WTC11 (cell line): ENCODE data around the gene DDX5. TPM values are rescaled to one million over a fixed set of nuclear protein-coding genes. Genes with fewer than 3 reads are reported as not detected.

Experiments
- ATAC-seq: fragments of 200-7000 bp; cut with Tn5 transposase; 2 replicates; pipeline ENCODE4 v1.10.0; 2021; ENCODE audit warnings: mild to moderate bottlenecking, moderate library complexity
- CTCF ChIA-PET: fragments of 300-600 bp; sonication (Branson Sonifier 250); formaldehyde crosslinking; loops from one replicate; lab custom pipeline; 2021; ENCODE audit warnings: antibody characterized with exemption; lab: Charles Lee
- POLR2A ChIA-PET: fragments of 350-600 bp; sonication (Branson Sonifier 250); formaldehyde crosslinking; loops from one replicate; lab custom pipeline; 2021; ENCODE audit warnings: antibody characterized with exemption; lab: Charles Lee
- DNase-seq: peaks from one replicate; pipeline ENCODE4 v3.0.0; 2021; ENCODE audit warnings: low spot score
- H3K27ac Mint-ChIP-seq: 2 replicates; pipeline ENCODE4 v1.8.0; 2021; ENCODE audit warnings: mixed read lengths
- H3K27me3 Mint-ChIP-seq: 2 replicates; pipeline ENCODE4 v1.8.0; 2021; ENCODE audit warnings: low read depth, mild to moderate bottlenecking, moderate library complexity, mixed read lengths
- H3K36me3 Mint-ChIP-seq: 2 replicates; pipeline ENCODE4 v1.8.0; 2021; ENCODE audit warnings: mixed read lengths
- H3K4me1 Mint-ChIP-seq: 2 replicates; pipeline ENCODE4 v1.8.0; 2022; ENCODE audit warnings: mixed read lengths
- H3K4me3 Mint-ChIP-seq: 2 replicates; pipeline ENCODE4 v1.8.0; 2021; ENCODE audit warnings: mild to moderate bottlenecking, moderate library complexity, mixed read lengths
- H3K9me3 Mint-ChIP-seq: 2 replicates; pipeline ENCODE4 v1.8.0; 2021; ENCODE audit warnings: mixed read lengths
- AFF4 ChIP-seq: sonication (generic); formaldehyde crosslinking; IDR thresholded peaks from 2 replicates; pipeline ENCODE4 v1.8.1; 2023; ENCODE audit warnings: mild to moderate bottlenecking, missing genetic modification reagents, borderline replicate concordance
- ARID4B ChIP-seq: sonication (generic); formaldehyde crosslinking; IDR thresholded peaks from 2 replicates; pipeline ENCODE4 v1.8.0; 2023; ENCODE audit warnings: missing genetic modification reagents, mild to moderate bottlenecking, borderline replicate concordance
- ATF2 ChIP-seq: sonication (generic); formaldehyde crosslinking; IDR thresholded peaks from 2 replicates; pipeline ENCODE4 v1.8.1; 2022; ENCODE audit warnings: low read depth, missing genetic modification reagents, borderline replicate concordance
- CREB1 ChIP-seq: sonication (generic); formaldehyde crosslinking; IDR thresholded peaks from 2 replicates; pipeline ENCODE4 v1.8.0; 2023; ENCODE audit warnings: mild to moderate bottlenecking, missing genetic modification reagents
- CTCF ChIP-seq: fragments of 200-600 bp; IDR thresholded peaks from 2 replicates; pipeline ENCODE4 v1.8.0; 2022; ENCODE audit warnings: antibody characterized with exemption
- E2F1 ChIP-seq: sonication (generic); formaldehyde crosslinking; IDR thresholded peaks from 2 replicates; pipeline ENCODE4 v1.8.0; 2022; ENCODE audit warnings: mild to moderate bottlenecking, missing genetic modification reagents
- E2F5 ChIP-seq: sonication (generic); formaldehyde crosslinking; IDR thresholded peaks from 2 replicates; pipeline ENCODE4 v1.8.1; 2022; ENCODE audit warnings: mild to moderate bottlenecking, moderate library complexity, missing genetic modification reagents
- FOXP1 ChIP-seq: sonication (generic); formaldehyde crosslinking; IDR thresholded peaks from 2 replicates; pipeline ENCODE4 v1.8.0; 2022; ENCODE audit warnings: missing genetic modification reagents, mild to moderate bottlenecking, moderate library complexity, borderline replicate concordance
- GRHL2 ChIP-seq: fragments of 250-450 bp; sonication (Bioruptor Pico); IDR thresholded peaks from 2 replicates; pipeline ENCODE4 v1.8.0; 2022; ENCODE audit warnings: mild to moderate bottlenecking, moderate library complexity; ENCODE audit not compliant: insufficient replicate concordance, severe bottlenecking
- HMGA2 ChIP-seq: fragments of 250-450 bp; sonication (Bioruptor Pico); IDR thresholded peaks from 2 replicates; pipeline ENCODE4 v1.4.0; 2021; ENCODE audit warnings: mild to moderate bottlenecking, moderate library complexity
- NR3C1 ChIP-seq: sonication (generic); formaldehyde crosslinking; conservative IDR thresholded peaks from 2 replicates; pipeline ENCODE4 v1.8.1; 2023; ENCODE audit warnings: low read depth, mild to moderate bottlenecking, missing genetic modification reagents
- ZNF281 ChIP-seq: sonication (generic); formaldehyde crosslinking; IDR thresholded peaks from 2 replicates; pipeline ENCODE4 v1.8.0; 2023; ENCODE audit warnings: mild to moderate bottlenecking, missing genetic modification reagents
- ZNF671 ChIP-seq: fragments of 250-450 bp; sonication (Bioruptor Pico); IDR thresholded peaks from 2 replicates; pipeline ENCODE4 v1.8.0; 2021; ENCODE audit warnings: mild to moderate bottlenecking
- total RNA-seq: library from RNA; stranded (reverse); gene quantifications from 3 replicates; pipeline ENCODE4 v1.2.3, GENCODE V29; 2021

The DDX5 gene
- total RNA-seq, 1 experiment from 2014 or later, result 612 TPM

GRCh38 chr17:64531955-64532371 is 25.9 kb upstream of the DDX5 start:
- Mint-ChIP-seq H3K27me3 (no peaks in the 10 kb centered on the region), H3K27ac (no peak overlapping the region), H3K36me3 (peaks cover 84% of the 10 kb centered on the region), H3K9me3 (no peaks in the 10 kb centered on the region), H3K4me3 (no peak overlapping the region), H3K4me1 (no peaks in the 10 kb centered on the region)
- TF ChIP-seq CTCF (no peak), E2F1 (CRISPR knock-in tag) (no peak), FOXP1 (CRISPR knock-in tag) (no peak), ARID4B (CRISPR knock-in tag) (no peak), GRHL2 (CRISPR knock-in tag) (no peak)
- ATAC-seq (no peak), DNase-seq (no peak)
- POLR2A ChIA-PET, result no interaction called here
- CTCF ChIA-PET, result no interaction called here

- no peak for TF ChIP-seq AFF4 (CRISPR knock-in tag)
- TF ChIP-seq HMGA2, result no peak
- TF ChIP-seq E2F5 (CRISPR knock-in tag), result no peak
- TF ChIP-seq NR3C1 (CRISPR knock-in tag), result no peak
- no peak for TF ChIP-seq ZNF671
- TF ChIP-seq CREB1, result no peak
- no peak for TF ChIP-seq ZNF281 (CRISPR knock-in tag)
- no peak for TF ChIP-seq ATF2
- Mint-ChIP-seq H3K36me3 (peaks cover 81% of the 10 kb centered on the region), H3K9me3 (no peaks in the 10 kb centered on the region), H3K27me3 (no peaks in the 10 kb centered on the region), H3K4me1 (no peaks in the 10 kb centered on the region), H3K27ac (no peak overlapping the region), H3K4me3 (no peak overlapping the region)
- ATAC-seq, result no peak
- no peak for DNase-seq
- ChIA-PET CTCF (interaction anchor here (0.9 kb wide), 1 partner anchor 10 kb away, joined by 3 read pairs; no protein-coding TSS in a partner anchor), POLR2A (no interaction called here)
Measured at GRCh38 chr17:64529221-64529620, 23.1 kb upstream of the DDX5 start.
